IPS-20b (cell line): Measurements from ENCODE around the gene DEDD.
A peak's percentile ranks its signal among the peaks of the same experiment; 100 is the strongest.

ENCODE experiments used
- H3K27ac ChIP-seq: one replicate; pipeline ENCODE4 v1.5.1; 2013; ENCODE audit warnings: low read length
- H3K27me3 ChIP-seq: 2 replicates; pipeline ENCODE4 v1.6.1; 2013; ENCODE audit warnings: mild to moderate bottlenecking, low read length, inconsistent platforms; ENCODE audit not compliant: insufficient read depth
- H3K36me3 ChIP-seq: 2 replicates; pipeline ENCODE4 v1.6.1; 2013; ENCODE audit warnings: low read depth, mild to moderate bottlenecking, inconsistent platforms, low read length, moderate library complexity; ENCODE audit not compliant: insufficient read depth
- H3K4me1 ChIP-seq: 2 replicates; pipeline ENCODE4 v1.6.1; 2013; ENCODE audit warnings: mild to moderate bottlenecking, control low read depth, inconsistent platforms, low read length, moderate library complexity; ENCODE audit not compliant: insufficient read depth
- H3K4me3 ChIP-seq: 2 replicates; pipeline ENCODE4 v1.5.1; 2013; ENCODE audit warnings: mild to moderate bottlenecking, low read length, inconsistent platforms
- H3K9ac ChIP-seq: 2 replicates; pipeline ENCODE4 v1.6.1; 2013; ENCODE audit warnings: low read depth, mild to moderate bottlenecking, inconsistent platforms, low read length, moderate library complexity
- H3K9me3 ChIP-seq: 2 replicates; pipeline ENCODE4 v1.6.1; 2013; ENCODE audit warnings: mild to moderate bottlenecking, low read depth, low read length, inconsistent platforms; ENCODE audit not compliant: insufficient read depth

The DEDD gene

GRCh38 chr1:161172776-161173376, 40.4 kb upstream of the DEDD start:
- Histone ChIP-seq H3K27me3 (no peaks in the 10 kb centered on the region), H3K27ac (no peak overlapping the region), H3K4me1 (peaks cover under 1% of the 10 kb centered on the region; the same call in 1 of the 2 replicates), H3K36me3 (peaks cover 63% of the 10 kb centered on the region), H3K9ac (no peak overlapping the region), H3K9me3 (no peaks in the 10 kb centered on the region), H3K4me3 (no peak overlapping the region)

- Histone ChIP-seq H3K27ac (no peak overlapping the region), H3K36me3 (peaks cover 63% of the 10 kb centered on the region), H3K4me3 (no peak overlapping the region), H3K27me3 (no peaks in the 10 kb centered on the region), H3K9ac (no peak overlapping the region), H3K9me3 (no peaks in the 10 kb centered on the region), H3K4me1 (no peaks in the 10 kb centered on the region)
Observed at GRCh38 chr1:161172349-161172748, 39.9 kb upstream of the DEDD start.

GRCh38 chr1:161171696-161172095, 39.2 kb upstream of the DEDD start:
- Histone ChIP-seq H3K4me3 (no peak overlapping the region), H3K9ac (no peak overlapping the region), H3K36me3 (peaks cover 63% of the 10 kb centered on the region), H3K27ac (no peak overlapping the region), H3K9me3 (no peaks in the 10 kb centered on the region), H3K27me3 (no peaks in the 10 kb centered on the region), H3K4me1 (no peaks in the 10 kb centered on the region)

- Histone ChIP-seq H3K36me3 (peaks cover 63% of the 10 kb centered on the region), H3K4me1 (no peaks in the 10 kb centered on the region), H3K27ac (no peak overlapping the region), H3K9ac (no peak overlapping the region), H3K9me3 (no peaks in the 10 kb centered on the region), H3K4me3 (no peak overlapping the region), H3K27me3 (no peaks in the 10 kb centered on the region)
Observed at GRCh38 chr1:161171191-161171590, 38.7 kb upstream of the DEDD start.

- Histone ChIP-seq H3K4me1 (no peaks in the 10 kb centered on the region), H3K27ac (no peak overlapping the region), H3K9ac (no peak overlapping the region), H3K27me3 (no peaks in the 10 kb centered on the region), H3K36me3 (peaks cover 61% of the 10 kb centered on the region), H3K4me3 (no peak overlapping the region), H3K9me3 (no peaks in the 10 kb centered on the region)
Observed at GRCh38 chr1:161168906-161169305, 36.4 kb upstream of the DEDD start.

- Histone ChIP-seq H3K27me3 (no peaks in the 10 kb centered on the region), H3K36me3 (peaks cover 62% of the 10 kb centered on the region), H3K9ac (peak overlapping the region; percentile 89), H3K4me3 (peak overlapping the region; percentile 91), H3K9me3 (no peaks in the 10 kb centered on the region), H3K4me1 (no peaks in the 10 kb centered on the region), H3K27ac (no peak overlapping the region)
Observed at GRCh38 chr1:161166669-161167548, 34.4 kb upstream of the DEDD start.

- H3K27ac ChIP-seq = no peak within 1 kb of the TSS
- no peaks in the 10 kb centered on the region for H3K9me3 ChIP-seq
- no peaks in the 10 kb centered on the region for H3K4me1 ChIP-seq
- peaks cover 56% of the 10 kb centered on the region for H3K36me3 ChIP-seq
- H3K27me3 ChIP-seq = no peaks in the 10 kb centered on the region
- H3K9ac ChIP-seq = peak within 1 kb of the TSS; percentile 89
- peak within 1 kb of the TSS; percentile 91 for H3K4me3 ChIP-seq
Observed at GRCh38 chr1:161165742-161166668, 33.5 kb upstream of the DEDD start, which contains the start of gene PPOX. PPOX (plus strand) TSS chr1:161166426; CDS start chr1:161166848, 422 bp downstream.

GRCh38 chr1:161164901-161165610, 32.6 kb upstream of the DEDD start:
- Histone ChIP-seq H3K4me1 (no peaks in the 10 kb centered on the region), H3K4me3 (peak overlapping the region; percentile 91), H3K36me3 (peaks cover 47% of the 10 kb centered on the region), H3K27ac (no peak overlapping the region), H3K9ac (peak overlapping the region; percentile 71; the same call in 1 of the 2 replicates), H3K9me3 (no peaks in the 10 kb centered on the region), H3K27me3 (no peaks in the 10 kb centered on the region)

GRCh38 chr1:161163793-161164192, 31.3 kb upstream of the DEDD start:
- H3K9me3 ChIP-seq = no peaks in the 10 kb centered on the region
- no peaks in the 10 kb centered on the region for H3K4me1 ChIP-seq
- H3K36me3 ChIP-seq = peaks cover 36% of the 10 kb centered on the region
- no peak overlapping the region for H3K9ac ChIP-seq
- H3K27me3 ChIP-seq = no peaks in the 10 kb centered on the region
- no peak overlapping the region for H3K27ac ChIP-seq
- H3K4me3 ChIP-seq = no peak overlapping the region

- H3K9me3 ChIP-seq = no peaks in the 10 kb centered on the region
- H3K36me3 ChIP-seq = peaks cover 45% of the 10 kb centered on the region
- no peak overlapping the region for H3K27ac ChIP-seq
- H3K27me3 ChIP-seq = no peaks in the 10 kb centered on the region
- no peaks in the 10 kb centered on the region for H3K4me1 ChIP-seq
- no peak overlapping the region for H3K9ac ChIP-seq
- H3K4me3 ChIP-seq = no peak overlapping the region
Observed at GRCh38 chr1:161162806-161163205, 30.3 kb upstream of the DEDD start.

- no peaks in the 10 kb centered on the region for H3K9me3 ChIP-seq
- no peak overlapping the region for H3K9ac ChIP-seq
- H3K4me1 ChIP-seq = no peaks in the 10 kb centered on the region
- no peak overlapping the region for H3K4me3 ChIP-seq
- no peak overlapping the region for H3K27ac ChIP-seq
- peaks cover 52% of the 10 kb centered on the region for H3K36me3 ChIP-seq
- H3K27me3 ChIP-seq = no peaks in the 10 kb centered on the region
Observed at GRCh38 chr1:161162052-161162451, 29.6 kb upstream of the DEDD start.
